GM20431 (cell line): ENCODE measurements around the gene SPOCD1.
"Not testable (repeated sequence)": the region's sequence is repeated elsewhere in the genome, so short reads cannot be mapped to it uniquely, and the experiment has no call there.

Experiments used
- in situ Hi-C: fragments of 300-500 bp; cut with MseI, MboI; formaldehyde crosslinking; loops from one replicate; pipeline ENCODE4 v1.15.0; 2020; ENCODE audit warnings: low sequenced_read_pairs; ENCODE audit not compliant: unreplicated experiment

SPOCD1 gene

DNA sequence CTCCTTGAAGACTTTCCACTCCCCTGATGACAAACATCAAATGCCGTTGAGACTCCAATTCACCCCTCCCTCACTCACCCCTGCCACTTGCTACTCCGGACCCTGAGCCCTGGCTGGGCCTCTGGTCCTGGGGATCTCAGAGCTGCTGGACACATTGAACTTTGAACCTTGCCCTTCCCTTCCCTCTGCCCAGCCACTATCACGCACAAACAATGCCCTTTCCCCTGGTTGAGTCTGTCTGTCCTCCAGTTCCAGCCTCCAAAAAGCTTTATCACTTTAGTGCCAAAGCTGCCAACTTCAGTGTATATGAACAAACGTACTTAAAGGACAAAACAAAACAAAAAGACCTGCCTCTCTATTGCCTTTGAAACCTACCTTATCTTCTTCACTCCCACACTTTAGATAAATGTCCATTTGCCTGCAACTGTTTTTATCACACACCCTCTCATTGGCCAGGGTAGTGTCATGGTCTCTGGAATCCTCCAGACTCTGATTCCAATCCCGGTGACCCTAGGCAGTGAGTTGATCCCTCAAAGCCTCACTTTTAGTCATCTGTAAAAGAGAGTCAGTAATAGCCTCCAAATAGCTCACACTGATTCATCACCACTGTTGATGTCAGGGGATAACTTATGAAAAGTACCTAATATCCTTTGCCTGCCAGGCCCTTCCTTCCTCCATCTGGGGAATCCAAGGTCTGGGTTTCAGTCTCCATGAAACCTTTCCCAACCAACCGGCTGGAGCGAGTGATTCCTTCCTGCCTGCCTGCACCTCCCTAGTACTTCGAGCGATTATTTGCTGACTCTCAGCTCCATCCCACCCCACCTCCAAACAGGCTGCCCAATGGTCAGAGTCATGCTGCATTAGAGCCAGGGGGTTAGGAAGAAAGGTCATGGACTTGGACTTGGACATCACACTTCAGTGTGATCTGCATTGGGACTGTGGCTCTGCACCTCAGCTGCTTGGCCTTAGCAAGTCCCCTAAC is 15.9 kb upstream of the SPOCD1 start:
- in situ Hi-C loops = no loop called here

DNA sequence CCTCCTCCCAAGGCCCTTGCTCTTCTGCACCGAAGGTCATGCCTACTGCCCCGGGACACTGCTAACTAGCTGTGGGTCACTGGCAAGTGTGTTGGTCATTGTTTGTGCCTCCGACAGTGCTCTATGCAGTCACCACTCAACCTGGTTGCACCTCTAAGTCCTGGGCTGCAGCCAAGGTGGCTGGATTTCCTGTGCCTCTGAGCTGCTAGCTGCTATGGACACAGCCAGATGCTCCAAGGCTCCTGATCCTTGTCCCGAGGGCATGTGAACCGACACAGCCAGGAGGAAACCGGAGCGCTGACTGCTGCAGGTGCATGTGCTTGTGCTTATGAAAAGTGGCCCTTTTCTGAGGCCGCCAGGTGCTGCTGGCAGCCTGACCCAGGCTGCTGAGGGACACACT is 14.7 kb upstream of the SPOCD1 start:
- in situ Hi-C loops = no loop called here

DNA sequence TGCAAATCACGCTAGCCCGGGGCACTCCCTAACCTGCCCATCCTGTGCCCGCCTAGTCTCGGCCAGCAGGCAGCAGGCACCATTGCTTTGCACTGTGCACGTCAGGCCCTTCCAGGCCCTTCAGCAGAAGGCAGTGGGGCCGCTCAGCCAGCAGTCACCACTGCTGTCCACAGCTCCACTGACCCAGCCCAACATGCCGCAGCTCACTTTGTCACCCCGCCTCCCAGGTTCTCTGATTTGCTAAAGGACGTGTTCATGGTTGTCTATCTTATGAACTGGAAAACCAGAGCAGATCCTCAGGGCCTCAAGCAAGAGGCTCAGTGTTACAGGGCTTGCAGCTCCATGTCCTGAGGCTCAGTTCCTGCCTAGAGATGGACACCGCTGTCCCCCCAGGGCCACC is 14.2 kb upstream of the SPOCD1 start:
- in situ Hi-C loops = no loop called here

DNA sequence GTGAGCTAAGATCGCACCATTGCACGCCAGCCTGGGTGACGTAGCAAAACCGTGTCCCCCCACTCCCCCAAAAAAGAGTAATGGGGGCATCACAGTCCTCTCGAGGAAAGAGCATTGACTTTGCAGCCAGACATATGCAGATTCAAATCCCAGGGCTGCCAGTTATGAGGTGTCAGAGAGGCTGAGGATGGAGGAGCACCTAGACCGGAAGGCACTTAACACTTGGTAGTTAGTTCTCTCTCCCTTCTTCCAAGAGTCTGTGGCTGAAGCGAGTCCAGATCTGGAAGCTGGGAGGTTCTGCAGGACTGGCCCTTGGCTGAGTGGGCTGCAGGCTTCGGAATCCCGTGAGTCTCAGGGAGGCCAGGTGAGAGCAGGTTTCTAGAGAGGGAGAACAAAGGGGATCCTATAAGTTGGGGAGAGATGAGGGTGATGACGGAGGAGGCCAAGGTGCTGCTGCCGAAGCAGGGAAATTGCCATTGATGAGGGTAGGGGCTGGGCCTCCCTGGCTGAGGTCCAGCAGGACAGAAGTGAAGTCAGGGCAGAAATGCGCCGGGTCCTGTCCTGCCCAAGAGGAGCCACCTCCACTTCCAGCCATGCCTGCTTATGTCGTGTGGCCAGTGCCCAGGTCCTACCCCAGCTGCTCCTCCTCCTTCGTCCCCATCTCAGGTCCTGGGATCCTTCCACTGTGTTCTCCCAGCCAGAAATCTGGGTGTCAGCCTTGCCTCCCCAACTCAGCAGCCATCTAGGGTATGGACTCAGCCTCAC is 13.3 kb upstream of the SPOCD1 start:
- in situ Hi-C loops = no loop called here

DNA sequence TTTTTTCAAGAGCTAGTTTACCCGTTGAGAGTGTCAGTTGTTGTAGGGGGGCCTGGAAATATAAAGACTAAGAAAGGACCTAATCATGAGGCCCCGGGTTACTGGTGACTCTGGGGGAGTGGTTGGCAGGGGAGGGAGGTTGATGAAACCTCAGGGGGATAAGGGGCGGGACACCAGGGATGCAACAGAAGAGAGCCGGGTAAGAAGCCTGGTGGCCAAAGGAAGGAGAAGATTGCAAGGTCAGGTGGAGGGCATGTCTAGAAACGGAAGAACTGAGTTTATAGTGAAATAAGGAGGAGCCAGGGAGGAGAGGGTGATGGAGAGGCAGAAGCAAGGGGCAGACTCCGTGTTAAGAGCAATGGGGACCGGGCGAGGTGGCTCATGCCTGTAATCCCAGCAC is 12.5 kb upstream of the SPOCD1 start:
- in situ Hi-C loops = no loop called here

DNA sequence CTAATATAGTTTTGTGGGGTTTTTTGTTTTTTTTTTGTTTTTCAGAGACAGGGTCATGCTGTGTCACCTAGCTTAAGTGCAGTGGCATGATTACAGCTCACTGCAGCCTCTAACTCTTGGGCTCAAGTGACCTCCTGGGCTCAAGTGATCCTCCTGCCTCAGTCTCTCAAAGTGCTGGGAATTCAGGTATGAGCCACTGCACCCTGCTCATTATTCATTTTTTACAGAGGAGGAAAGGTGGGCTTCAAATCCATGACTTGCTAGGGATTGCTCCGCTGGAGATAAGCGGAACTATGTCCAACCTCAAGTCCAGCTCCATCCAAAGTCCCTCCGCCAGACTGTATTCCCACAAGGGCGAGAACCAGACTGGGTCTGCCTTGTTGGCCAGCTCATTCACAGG is 8.0 kb upstream of the SPOCD1 start:
- in situ Hi-C loops = no loop called here

DNA sequence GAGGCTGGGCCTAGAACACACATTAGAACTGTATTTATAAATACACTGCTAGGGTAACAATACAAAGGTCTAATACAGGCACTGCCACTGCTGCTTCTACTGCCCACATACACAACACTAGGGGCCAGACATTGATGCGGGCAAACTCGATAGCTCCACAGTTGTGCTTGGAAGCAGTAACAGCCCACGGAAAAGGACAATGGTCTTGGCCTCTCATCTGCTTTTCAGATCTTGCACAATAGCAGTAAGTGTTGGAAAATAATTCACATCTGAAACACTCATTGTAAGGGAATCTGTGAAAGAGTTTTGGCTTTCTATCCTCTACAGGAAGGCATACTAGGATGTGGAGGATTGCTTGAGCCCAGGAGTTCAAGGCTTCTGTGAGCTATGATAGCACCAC is 6.9 kb upstream of the SPOCD1 start:
- in situ Hi-C loops = no loop called here

DNA sequence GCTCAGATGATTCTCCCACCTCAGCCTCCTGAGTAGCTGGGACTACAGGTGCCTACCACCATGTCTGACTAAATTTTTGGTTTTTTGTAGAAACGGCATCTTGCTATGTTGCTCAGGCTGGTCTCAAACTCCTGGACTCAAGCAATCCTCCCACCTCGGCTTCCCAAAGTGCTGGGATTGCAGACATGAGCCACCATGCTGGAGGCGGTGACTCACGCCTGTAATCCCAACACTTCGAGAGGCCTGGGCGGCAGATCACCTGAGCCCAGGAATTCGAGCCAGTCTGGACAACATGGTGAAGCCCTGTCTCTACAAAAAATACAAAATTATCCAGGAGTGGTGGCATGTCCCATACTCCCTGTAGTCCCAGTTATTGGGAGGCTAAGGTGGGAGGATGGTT is 4.4 kb upstream of the SPOCD1 start:
- in situ Hi-C loops = not testable (repeated sequence)

DNA sequence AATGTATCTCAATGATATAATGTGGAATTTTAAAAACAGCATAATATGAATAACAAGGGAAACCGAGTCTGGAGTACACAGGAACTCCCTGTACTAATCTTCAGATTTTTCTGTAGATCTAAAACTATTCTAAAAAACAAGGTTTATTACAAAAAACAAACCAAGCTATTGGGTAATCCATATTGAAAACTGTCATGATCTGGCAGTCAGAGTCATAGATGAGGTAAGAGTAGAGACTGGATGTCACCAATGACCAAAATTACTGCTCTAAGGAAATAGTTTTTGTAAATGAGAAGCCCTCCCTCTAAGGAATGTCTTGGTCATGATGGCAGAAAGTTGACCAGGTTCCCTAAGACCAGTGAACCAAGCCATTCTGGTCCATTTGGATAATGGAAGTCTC is 2.4 kb upstream of the SPOCD1 start:
- in situ Hi-C loops = no loop called here

DNA sequence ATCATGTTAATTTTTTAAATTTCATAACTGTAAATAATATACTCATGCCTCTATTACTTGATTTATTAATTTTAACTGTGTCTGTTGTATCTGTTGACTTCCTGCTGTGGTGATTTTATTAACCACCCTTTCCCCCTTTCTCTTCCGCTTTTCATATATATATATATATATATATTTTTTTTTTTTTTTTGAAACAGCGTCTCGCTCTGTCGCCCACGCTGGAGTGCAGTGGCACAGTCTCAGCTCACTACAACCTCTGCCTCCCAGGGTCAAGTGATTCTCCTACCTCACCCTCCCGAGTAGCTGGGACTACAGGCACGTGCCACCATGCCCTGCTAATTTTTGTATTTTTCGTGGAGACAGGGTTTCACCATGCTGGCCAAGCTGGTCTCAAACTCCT is 1.1 kb upstream of the SPOCD1 start:
- in situ Hi-C loops = not testable (repeated sequence)

DNA sequence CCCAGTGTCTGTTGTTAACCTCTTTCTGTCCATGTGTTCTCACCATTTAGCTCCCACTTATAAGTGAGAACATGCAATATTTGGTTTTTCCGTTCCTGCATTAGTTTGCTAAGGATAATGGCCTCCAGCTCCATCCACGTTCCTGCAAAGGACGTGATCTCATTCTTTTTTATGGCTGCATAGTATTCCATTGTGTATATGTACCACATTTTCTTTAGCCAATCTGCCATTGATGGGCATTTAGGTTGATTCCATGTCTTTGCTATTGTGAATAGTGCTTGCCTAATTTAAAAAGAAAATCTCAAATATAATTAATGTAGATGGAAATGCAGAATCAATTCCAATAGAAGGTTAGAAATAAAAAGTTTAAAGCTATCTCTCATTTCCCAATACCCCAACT is 679 bp upstream of the SPOCD1 start:
- in situ Hi-C loops = not testable (repeated sequence)

DNA sequence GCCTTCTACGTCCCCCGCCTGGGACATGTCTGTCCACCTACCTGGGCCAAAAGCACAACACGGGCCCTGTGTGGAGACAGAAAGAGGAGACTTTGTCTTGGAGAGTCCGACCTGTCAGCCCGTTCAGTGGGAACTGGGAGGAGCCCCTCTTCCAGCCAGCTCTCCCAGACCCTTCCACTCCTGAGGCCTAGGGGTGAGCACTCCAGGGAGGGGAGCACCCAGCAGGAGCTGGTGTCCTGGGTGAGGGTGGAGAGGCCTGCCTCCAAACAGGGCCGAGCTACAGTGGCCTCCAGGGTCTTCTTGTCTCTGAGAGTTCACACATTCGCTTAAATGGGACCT is 546 bp downstream of the SPOCD1 start:
- in situ Hi-C loops = no loop called here

DNA sequence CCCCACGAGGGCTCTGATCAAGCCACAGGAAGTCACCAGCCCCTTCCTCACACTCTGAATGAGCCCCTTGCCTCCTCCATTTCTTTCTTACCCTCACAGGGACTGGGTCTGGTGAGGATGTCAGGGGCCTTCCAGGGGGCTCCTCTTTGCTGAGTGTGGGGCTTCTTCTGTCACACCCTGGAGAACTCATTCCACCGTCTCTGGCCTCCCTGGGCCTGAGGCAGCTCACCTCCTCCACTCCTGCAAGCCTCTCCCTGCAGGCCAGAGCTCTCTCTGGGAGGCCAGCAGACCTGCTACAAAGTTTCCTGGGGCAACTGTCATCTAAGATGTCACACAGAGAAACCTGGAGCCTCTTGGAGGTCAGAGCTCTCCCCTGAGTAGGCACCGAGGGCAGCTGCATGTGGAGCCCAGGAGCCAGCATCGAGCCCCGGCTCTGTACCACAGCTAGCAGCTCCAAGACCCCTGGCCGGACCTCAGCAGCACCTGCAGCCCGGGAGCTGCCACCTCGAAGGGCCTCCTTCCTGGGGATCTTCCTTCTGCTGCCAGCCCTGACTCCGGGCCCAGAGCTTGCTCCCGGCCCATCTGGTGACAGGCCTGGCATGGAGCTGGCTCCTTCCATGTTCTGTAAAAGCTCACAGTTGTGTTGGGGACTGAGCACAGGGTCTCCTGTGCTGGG is 1.1 kb downstream of the SPOCD1 start:
- in situ Hi-C loops = no loop called here

DNA sequence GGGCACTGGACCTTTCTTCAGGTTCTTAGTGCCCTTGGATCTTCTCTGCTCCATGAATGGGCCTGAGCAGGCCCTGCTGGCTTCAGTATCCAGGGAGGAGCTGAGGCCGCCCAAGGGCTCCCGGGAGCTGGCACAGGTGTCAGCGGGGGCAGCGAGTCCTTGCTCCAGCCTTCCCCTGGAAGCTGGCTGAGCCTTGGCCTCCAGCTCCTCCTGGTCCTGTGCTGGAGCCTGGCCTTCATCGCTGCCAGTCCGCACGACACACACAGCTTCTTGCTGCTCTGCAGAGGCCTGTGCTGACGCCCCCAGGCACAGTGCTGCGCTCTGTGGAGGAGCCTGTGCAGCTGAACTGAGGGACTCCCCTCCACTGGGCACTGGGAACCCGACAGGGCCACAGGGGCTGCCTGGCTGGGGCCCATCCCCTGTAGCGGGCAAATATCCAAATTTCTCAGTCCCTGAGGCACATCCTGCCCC is 1.7 kb downstream of the SPOCD1 start:
- in situ Hi-C loops = no loop called here

DNA sequence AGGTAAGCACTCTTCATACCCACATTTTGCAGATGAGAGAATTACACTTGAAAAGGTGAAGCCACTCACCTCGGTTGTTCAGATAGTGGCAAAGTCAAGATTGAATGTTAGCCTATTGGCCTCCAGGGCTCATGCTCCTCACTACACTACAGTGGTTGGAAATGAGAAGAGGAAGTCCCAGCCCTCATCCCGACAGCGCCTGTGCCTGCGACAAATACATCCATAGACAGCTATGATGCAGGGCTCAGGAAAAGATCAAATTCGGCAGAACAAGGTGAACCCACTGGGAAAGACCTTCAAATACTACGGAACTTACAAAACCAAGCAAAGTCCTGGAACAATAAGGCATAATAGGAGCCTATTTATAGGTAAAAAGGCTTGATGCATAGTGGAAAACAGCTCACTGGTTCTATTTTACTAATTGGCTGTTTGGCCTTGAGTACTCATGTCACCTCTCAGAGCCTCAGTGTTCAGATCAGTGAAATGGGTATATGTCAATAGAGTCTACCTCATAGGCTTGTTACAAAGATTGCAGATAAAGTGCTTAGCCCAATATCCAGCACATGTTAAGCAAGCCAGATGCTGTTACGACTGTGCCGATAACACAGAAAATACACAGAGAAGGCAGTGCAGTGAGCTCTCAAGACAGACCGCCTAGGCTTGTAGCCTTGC is 3.5 kb downstream of the SPOCD1 start:
- in situ Hi-C loops = no loop called here

DNA sequence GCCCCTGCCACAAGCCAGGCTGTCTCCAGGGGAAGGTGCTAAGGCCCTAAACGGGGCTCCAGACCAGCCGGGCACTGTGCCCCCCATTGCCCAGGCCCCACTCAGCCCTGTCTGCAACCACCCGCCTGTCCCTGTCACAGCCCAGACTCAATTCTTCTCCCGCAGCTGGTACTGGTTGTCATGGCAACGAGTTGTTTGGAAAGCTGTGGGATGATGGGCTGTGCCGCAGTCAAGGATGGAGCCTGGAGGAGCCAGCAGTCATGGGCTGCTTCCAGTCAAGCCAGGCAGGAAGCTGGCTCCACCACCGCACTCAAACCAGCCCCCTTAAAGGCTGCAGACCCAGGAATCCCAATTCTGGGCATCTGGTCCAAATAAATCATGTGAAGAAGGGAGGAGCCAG is 4.2 kb downstream of the SPOCD1 start:
- in situ Hi-C loops = no loop called here

DNA sequence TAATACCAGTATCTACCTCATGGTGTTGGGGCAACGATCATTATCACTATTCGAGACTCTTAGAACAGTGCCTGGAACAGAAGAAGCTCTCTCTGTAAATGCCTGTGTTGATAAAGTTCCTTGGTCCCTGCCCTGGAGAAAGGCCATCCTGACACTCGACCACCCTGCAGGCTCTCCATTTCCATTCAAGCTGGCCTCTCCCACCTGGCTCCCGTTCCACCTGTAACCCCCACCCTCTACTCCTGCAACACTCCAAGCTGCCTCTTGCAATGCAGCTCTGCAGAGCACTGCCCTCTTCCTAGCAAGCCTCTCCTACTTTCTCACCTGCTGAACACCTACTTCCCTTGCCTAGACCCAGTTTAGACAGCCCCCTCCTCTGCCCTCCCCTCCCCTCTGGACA is 6.1 kb downstream of the SPOCD1 start:
- in situ Hi-C loops = no loop called here

DNA sequence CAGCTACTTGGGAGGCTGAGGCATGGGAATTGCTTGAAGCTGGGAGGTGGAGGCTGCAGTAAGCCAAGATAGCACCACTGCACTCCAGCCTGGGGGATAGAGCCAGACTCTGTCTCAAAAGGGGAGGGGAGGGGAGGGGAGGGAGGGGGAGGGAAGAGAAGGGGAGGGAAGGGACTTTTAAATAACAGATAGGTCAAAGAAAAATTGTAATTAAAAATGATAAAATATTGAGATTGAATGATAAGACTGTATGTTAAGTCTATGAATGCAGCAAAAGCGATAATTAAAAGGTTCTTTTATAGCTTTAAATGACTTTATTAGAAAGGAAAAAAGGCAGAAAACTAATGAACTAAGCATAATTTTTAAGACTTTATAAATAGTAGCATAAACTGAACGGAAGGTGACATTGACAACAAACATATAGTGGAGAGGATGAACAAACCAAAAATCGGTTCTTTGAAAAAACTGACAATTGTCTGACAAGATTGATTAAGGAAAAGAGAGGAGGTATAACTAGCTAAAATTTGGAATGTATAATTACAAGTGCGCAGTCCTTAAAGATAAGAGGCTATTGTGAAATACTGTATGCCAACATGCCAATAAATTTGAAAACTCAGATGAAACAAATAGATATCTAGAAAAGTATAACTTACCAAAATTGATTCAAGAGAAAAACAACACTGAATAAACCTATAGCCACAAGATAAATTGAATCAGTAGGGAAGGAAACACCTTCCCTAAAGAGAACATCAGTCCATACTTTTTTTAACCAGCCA is 8.4 kb downstream of the SPOCD1 start:
- in situ Hi-C loops = no loop called here

DNA sequence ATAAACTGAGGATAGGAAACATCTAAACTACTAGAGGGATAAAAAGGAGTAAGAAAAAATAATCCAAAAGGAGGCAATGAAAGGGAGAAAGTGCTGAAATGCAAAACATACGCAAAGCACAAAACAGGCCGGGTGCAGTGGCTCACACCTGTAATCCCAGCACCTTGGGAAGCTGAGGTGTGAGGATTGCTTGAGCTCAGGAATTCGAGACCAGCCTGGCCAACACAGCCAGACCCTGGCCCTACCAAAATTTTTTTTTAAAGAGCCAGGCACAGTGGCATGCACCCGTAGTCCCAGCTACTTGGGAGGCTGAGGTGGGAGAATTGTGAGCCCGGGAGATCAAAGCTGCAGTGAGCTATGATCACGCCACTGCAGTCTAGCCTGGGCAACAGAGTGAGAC is 10.5 kb downstream of the SPOCD1 start:
- in situ Hi-C loops = no loop called here

DNA sequence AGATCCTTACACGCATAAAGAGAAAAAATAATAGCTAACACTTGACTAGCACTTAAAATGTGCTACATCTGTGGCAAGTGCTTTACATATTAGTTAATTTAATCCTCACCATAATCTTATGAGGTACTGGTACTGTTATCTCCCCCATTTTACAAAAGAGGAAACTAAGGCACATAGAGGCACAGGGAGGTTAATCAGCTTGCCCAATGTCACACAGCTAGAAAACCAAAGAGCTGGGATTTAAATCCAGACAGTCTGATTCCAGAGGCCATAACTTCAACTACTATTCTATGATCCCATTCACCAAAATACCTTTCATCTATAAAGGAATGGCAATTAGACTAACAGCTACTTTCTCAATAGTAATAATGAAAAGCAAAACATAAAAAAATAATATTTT is 11.7 kb downstream of the SPOCD1 start:
- in situ Hi-C loops = no loop called here
